NCI-H187 (cell line): ENCODE results near the gene OR5K1.

Experiments
- DNase-seq, 2 experiments: peaks; one replicate each; lab custom pipeline; 2025; lab: John Stamatoyannopoulos, UW

OR5K1 gene

GRCh38 chr3:98462901-98463300 lies at the start of gene OR5K1:
Gene OR5K1 (plus strand): TSS chr3:98463201. CDS start chr3:98469577, 6,376 bp downstream.
- DNase-seq: no peak

- DNase-seq: no peak
Observed at GRCh38 chr3:98432575-98432974, 30.4 kb upstream of the OR5K1 start.

GRCh38 chr3:98433764-98434163 lies 29.2 kb upstream of the OR5K1 start:
- DNase-seq: no peak

GRCh38 chr3:98434412-98434811 lies 28.6 kb upstream of the OR5K1 start:
- DNase-seq: no peak

- DNase-seq: no peak
Observed at GRCh38 chr3:98440283-98440682, 22.7 kb upstream of the OR5K1 start.

- DNase-seq: no peak
Observed at GRCh38 chr3:98445949-98446406, 17.0 kb upstream of the OR5K1 start.

GRCh38 chr3:98449606-98450193 lies 13.3 kb upstream of the OR5K1 start:
- no peak for DNase-seq

GRCh38 chr3:98450372-98450771 lies 12.6 kb upstream of the OR5K1 start:
- no peak for DNase-seq

- DNase-seq: no peak
Observed at GRCh38 chr3:98453827-98454226, 9.2 kb upstream of the OR5K1 start.

GRCh38 chr3:98454929-98455328 lies 8.1 kb upstream of the OR5K1 start:
- DNase-seq: no peak

- DNase-seq: no peak
Observed at GRCh38 chr3:98457543-98457942, 5.5 kb upstream of the OR5K1 start.

- no peak for DNase-seq
Observed at GRCh38 chr3:98460220-98460619, 2.8 kb upstream of the OR5K1 start.

- DNase-seq: no peak
Observed at GRCh38 chr3:98482717-98483482, 19.9 kb downstream of the OR5K1 start.

- no peak for DNase-seq
Observed at GRCh38 chr3:98483626-98484025, 20.6 kb downstream of the OR5K1 start.

- DNase-seq: no peak
Observed at GRCh38 chr3:98497381-98497780, 34.4 kb downstream of the OR5K1 start, which contains the start of gene OR5K2. Gene OR5K2 (plus strand): TSS chr3:98497681. CDS start chr3:98497681, 0 bp downstream.

- no peak for DNase-seq
Observed at GRCh38 chr3:98500019-98500418, 37.0 kb downstream of the OR5K1 start.

- DNase-seq: no peak
Observed at GRCh38 chr3:98501270-98501669, 38.3 kb downstream of the OR5K1 start.

- DNase-seq: no peak
Observed at GRCh38 chr3:98501863-98502576, 39.0 kb downstream of the OR5K1 start.

GRCh38 chr3:98504539-98504938 lies 41.5 kb downstream of the OR5K1 start:
- DNase-seq: no peak

- no peak for DNase-seq
Observed at GRCh38 chr3:98508582-98508981, 45.6 kb downstream of the OR5K1 start.

GRCh38 chr3:98512576-98512975 lies 49.6 kb downstream of the OR5K1 start:
- no peak for DNase-seq

GRCh38 chr3:98513091-98513511 lies 50.1 kb downstream of the OR5K1 start:
- no peak for DNase-seq

- DNase-seq: no peak
Observed at GRCh38 chr3:98513736-98514135, 50.7 kb downstream of the OR5K1 start.
